HG03342 (cell line): ENCODE measurements around the gene ZNF667.

Experiments
- ATAC-seq: cut with Tn5 transposase; IDR thresholded peaks from one replicate; pipeline ENCODE4 v1.9.1; 2021; ENCODE audit warnings: mild to moderate bottlenecking, moderate library complexity; ENCODE audit not compliant: unreplicated experiment

The ZNF667 gene

DNA sequence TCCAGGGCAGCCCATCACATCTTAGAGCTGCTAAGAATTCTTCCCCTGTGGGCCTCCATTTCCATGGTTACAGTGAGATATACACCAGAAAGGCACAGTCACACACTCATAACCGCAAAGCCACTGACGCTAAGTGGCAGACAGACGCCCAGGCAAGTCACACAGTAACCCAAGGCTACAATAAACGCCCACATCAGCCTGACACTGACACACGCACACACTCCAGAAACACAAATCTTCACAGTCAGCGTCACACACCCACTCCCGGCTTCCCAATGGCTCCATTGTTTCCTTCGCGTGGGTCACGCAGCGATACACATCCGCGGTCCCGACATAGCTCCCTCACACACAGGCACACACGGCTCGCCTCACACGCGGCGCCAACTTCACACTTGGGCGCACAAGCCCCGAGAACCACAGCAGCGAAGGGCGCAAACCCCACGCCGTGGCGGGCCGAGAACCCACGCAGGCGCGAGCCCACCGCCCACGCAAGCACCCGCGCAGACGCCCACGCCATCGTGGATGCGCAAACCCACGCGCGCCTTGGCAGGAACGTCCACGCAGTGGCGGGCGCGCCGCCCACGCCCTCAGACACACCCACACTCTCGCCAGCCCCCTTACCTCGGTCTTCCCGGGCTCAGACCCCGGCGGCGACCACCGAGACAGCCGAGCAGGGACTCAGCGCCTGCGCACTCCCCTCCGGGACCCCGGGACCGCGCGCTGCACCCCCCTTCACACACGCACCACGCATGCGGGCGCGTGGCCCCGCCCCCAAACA lies at the start of gene ZNF667:
Gene ZNF667, minus strand, starts transcription at position 695 of the 778 bp plus-strand sequence. CDS start 14,975 bp downstream, outside the sequence.
- no peak for ATAC-seq

DNA sequence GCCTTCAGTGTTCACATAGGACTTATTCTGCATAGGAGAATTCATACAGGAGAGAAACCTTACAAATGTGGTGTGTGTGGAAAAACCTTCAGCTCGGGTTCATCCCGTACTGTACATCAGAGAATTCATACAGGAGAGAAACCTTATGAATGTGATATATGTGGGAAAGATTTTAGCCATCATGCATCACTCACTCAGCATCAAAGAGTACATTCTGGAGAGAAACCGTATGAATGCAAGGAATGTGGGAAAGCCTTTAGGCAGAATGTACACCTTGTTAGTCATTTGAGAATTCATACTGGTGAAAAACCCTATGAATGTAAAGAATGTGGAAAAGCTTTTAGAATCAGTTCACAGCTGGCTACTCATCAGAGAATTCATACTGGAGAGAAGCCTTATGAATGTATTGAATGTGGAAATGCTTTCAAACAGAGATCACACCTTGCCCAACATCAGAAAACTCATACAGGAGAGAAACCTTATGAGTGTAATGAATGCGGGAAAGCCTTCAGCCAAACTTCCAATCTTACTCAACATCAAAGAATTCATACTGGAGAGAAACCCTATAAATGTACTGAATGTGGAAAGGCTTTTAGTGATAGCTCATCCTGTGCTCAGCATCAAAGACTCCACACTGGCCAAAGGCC lies 48.2 kb upstream of the ZNF667 start:
- no peak for ATAC-seq

DNA sequence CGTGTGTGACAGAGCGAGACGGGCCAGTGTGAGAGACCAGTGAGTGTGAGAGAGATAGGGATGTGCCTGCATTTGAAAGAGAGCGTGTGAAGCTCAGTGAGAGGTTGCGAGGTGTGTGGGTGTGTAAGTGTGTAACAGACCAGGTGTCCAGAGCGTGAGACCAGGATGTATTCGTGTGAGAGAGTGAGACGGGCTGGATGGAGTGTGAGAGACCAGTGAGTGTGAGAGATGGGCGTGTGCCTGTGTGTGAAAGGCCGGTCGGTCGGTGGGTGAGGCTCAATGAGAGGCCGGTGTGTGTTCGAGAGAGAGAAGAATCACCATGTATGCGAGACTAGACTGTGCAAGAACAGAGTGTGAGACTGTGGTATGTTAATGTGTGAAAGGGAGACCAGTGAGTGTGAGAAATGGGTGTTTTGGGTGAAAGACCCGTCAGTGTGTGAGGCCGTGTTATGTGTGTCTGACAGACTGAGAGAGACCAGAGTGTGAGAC lies 31.2 kb upstream of the ZNF667 start:
- no peak for ATAC-seq

DNA sequence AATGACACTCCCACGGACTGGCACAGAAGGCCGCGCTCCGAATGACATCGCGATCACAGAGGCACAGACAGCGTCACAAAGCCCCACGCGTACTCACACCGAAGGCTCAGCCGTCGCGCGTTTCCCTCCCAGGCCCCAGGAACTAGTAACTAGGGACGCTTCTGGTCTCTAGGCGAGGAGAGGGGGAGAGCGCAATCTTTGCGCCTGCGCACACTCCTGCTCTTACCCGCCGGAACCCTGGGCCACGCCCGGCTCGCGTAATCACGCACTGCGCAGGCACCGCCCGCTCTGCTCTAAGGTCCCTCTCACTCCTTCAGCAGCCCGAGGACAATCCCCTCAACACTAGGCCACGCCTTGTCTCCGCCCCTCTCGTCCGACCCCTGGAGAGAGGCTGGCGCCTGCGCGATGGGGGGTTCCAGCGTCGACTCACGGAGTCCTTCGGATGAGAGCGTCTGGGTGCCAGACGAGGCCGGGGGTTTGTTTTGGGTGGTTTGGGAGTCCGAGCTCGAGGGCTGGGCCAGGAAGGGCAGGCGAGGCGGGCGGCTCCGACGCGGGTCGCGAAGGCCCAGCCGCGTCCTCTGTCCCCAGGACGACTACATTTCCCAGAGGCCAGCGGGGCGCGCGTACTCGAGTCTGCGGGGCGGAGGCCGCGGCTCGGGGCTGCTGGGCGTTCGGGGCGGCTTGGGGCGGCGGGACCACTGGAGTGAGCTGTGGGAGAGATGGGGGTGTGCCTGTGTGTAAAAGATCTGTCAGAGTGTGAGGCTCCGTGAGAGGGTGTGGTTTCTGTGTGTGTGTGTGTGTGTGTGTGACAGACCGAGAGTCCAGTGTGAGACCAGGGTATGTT lies 30.5 kb upstream of the ZNF667 start, which contains the start of gene ZNF471:
Gene ZNF471, plus strand, starts transcription at position 410 of the 844 bp plus-strand sequence. CDS start 3,717 bp downstream, outside the sequence.
- ATAC-seq: no peak

DNA sequence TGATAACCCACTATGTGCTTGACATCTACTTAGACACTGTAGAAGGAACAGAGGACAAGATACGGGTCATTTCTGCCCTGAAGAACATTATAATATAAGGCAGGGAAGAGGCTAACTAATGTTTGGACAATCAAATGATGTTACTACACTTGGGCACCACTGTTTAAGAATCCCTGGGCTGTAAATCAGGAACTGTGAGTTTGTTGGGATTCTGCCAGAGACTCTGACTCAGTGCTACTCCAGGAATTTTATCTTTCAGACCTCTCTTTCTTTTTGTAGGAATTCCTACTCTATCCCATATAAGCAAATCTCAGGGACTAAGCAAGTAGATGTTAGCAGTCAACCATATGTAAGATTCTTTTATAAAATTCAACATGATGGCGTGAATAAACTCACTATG lies 27.4 kb upstream of the ZNF667 start:
- no peak for ATAC-seq

DNA sequence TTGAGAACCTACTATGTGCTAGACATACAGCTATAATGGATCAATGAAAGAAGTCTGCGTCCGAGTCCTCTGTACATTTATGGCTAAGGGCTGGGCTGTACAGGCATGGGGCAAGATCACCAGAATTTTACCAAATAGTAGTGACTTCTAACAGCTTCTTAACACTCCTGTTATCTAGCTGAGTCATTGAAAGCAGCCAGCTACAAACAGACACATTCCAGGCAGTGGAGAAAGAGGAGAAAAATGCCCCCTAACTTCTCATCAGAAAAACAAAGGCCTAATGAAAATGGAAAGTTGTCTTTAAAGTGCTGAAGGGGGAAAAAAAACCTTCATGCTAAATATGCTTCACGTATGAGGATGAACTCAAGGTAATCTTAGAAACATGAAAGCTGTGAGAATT lies 14.3 kb upstream of the ZNF667 start:
- no peak for ATAC-seq

DNA sequence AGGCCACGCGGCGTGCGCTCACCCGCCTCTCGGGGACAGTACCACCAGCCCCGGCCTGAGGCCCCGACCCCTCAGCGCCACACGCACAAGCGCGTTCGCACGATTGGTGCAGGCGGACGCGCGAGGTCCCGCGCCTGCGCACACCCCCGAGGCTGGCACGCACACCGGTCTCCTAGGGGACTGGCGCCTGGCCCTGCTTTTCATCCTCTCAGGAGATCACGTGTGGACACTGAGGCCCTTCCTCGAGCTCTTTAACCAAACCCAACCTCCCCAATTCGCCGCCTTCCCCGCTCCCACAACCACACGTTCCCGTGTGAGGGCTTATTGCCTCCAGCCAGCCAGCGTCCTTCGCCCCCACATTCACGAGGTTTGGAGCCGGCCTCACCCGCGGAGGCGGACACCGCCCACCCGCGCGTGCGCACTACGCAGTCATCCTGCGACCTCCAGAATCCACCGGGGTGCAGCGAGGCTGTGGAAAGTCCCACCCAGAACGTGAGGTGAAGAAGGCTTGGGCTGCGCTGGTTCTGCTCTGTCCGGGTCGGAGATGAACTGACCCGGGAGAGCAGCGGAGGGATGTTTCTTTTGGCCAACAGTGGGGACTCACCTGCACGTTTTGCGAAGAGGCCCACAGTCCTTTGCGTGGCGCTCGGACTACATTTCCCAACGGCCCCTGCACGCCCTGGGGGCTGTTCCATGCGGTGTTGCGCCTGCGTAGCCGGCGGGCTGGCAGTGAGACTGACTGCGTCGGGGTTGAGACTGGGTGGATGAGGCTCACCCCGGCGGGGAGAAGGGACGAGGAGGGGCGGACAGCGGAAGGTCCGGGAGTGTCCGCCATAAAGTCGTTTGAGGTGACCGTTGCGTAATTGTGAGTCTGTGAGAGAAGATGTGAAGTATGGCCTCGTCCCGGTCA lies 539 bp upstream of the ZNF667 start:
- no peak for ATAC-seq

DNA sequence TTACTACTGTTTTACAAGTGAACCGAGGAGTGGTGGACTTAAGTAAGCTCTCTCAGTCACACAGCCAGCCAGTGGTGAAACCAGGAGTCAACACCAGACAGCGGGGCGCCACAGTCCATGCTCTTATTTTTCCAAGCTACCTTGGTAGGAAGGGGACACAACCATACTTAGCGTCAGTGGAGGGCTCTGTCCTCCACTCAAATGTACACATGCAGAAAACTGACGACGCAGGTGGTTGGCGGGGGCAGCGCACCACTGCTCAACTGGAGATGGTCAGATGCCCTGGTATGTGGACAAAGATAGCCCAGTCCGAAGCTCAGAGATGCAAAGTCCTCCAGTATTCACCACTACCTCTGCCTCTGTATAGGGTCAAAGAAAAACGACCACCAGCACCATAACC lies 1.1 kb downstream of the ZNF667 start:
- no peak for ATAC-seq

DNA sequence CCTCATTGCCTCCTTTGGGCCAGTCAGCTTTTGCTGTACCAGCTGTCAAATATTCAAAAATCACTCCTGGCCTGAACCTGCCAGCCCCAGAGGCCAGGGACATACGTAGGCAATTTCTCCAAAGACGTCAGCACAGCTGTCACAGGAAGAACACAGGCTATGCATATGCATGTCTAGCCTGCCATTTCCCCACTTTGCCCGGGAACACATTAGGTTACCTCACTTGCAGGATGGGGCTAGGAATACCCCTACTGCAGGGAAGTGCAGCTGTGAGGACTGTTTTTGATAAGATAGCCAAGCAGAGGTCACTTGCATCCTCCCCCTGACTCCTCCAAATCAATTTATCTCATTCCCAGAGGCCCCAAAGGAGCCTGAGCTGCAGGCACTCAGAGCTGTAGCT lies 2.8 kb downstream of the ZNF667 start:
- no peak for ATAC-seq

DNA sequence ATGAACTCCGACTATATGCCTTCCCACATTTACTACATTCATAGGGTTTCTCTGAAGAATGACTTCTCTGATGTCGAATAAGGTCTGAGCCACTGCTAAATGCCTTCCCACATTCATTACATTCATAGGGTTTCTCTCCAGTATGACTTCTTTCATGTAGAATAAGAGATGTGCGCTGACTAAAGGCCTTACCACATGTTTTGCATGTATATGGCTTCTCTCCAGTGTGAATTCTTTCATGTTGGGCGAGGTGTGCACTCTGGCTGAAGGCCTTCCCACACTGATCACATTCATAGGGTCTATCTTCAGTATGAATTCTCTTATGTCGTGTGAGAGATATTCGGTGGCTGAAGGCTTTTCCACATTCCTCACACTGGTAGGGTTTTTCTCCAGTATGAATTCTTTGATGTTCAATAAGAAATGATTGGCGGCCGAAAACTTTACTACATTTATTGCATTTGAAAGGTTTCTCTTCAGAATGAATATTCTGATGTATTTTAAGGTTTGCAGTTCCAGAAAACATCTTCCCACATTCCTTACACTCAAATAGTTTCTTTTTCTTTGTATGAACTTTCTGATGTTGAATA lies 35.8 kb downstream of the ZNF667 start:
- ATAC-seq: no peak

DNA sequence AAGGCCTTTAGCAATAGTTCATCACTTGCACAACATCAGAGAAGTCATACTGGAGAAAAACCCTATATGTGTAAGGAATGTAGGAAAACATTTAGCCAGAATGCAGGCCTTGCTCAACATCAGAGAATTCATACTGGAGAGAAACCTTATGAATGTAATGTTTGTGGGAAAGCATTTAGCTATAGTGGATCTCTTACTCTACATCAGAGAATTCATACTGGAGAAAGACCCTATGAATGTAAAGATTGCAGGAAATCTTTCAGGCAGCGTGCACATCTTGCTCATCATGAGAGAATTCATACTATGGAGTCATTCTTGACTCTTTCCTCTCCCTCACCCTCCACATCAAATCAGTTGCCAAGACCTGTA lies 53.2 kb downstream of the ZNF667 start:
- ATAC-seq: no peak

DNA sequence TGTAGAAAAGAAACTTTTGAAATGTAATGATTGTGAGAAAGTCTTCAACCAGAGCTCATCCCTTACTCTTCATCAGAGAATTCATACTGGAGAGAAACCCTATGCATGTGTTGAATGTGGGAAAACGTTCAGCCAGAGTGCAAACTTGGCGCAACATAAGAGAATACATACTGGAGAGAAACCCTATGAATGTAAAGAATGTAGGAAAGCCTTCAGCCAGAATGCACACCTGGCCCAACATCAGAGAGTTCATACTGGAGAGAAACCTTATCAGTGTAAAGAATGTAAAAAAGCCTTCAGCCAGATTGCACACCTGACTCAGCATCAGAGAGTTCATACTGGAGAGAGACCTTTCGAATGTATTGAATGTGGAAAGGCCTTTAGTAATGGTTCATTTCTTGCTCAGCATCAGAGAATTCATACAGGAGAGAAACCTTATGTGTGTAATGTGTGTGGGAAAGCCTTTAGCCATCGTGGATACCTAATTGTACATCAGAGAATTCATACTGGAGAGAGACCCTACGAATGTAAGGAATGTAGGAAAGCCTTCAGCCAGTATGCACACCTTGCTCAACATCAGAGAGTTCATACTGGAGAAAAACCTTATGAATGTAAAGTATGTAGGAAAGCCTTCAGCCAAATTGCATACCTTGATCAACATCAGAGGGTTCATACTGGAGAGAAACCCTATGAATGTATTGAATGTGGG lies 53.7 kb downstream of the ZNF667 start:
- ATAC-seq: no peak

DNA sequence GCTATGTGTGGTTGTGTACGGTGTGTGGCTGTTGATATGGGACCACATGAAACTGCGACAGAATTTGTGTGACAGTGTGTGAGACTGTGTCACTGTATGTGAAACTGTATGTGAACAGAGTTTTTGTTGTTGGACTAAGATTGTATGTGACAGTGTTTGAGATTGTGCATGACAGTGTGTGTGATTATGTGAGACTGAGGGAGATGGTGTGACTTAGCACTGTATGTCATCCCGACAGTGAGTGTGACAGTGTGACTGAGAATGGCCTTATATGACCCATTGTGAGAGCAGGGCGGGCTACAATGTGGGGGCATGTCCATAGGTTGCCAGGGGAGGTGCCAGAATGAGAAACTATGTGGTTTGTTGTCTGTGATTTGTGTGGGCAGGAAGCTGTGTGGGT lies 72.1 kb downstream of the ZNF667 start:
- no peak for ATAC-seq

DNA sequence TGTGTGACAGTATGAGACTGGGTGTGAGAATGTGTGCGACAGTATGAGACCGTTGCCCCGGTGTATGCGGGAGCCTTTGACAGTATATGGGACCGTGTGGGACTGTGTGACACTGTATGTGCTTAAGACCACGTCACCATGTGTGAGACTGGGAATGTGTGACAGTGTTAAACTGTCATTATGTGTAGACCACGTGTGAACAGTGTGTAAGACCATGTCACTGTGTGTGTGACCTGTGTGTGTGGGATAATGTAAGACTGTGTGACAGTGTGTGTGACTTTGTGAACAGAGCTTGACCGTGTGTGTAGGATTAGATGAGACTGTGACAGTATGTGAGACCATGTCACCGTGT lies 72.5 kb downstream of the ZNF667 start:
- no peak for ATAC-seq

DNA sequence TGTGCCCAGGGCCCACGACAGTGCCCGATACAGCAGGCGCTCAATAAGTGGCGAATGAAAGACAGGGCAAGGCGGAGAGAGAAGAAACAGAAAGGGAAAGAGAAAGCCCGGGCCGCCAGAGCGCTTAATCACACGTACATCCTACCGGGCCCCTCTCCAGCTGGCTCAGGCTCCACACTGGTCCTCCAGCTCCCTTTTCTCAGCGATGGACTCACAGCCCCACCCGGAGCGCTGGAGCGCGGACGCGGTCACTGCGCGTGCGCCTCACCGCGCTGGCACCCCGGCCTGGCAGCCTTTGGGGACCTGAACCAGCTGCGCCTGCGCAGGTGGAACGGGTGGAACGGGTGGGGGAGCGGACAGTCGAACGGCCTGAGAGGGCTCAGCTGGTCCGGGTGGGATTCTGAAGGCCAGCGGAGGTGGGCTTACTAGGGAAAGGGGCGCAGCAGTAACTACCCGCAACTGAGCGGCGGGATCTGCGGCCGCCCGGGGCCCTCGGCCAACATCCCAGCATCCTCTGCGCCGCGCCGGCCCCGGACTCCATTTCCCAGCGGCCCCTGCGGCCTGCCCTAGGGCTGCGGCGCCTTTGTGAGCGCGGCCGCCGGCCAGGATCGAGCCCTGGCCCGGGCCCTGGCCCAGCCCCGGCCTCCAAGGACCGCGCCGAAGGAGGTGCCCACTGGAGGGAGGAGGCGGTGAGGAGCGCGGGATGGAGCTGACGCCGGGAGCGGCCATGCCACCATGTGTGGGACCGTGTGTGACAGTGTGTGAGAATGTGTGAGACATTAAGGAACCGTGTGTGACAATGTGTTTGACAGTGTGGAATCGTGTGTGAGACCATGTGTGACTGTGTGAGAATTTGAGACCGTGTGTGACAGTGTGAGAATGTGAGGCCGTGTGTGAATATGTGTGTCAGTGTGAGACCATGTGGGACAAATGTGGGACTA lies 73.1 kb downstream of the ZNF667 start, which contains the start of gene ZNF583:
Gene ZNF583, plus strand, starts transcription at position 569 of the 941 bp plus-strand sequence. CDS start 2,783 bp downstream, outside the sequence.
- peak; percentile 87 for ATAC-seq

DNA sequence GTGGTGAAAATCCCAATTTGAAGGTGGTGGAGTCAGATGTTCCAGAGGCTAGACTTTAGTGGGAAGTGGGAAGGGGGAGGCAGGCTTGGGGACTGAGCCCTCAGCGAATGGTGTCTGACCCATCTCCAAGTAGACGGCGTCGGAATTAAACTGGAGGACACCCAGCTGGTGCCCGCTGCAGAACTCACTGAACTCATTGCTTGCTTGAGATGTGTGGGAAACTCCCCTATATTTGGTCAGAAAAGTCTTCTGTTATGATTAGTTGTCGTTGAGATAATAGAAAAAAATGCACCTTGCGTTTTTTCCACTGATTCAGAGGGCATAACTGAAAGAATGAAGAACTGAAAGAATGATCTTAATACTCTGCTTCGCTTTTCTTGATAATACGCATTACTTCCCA lies 73.9 kb downstream of the ZNF667 start:
- ATAC-seq: peak; percentile 7

DNA sequence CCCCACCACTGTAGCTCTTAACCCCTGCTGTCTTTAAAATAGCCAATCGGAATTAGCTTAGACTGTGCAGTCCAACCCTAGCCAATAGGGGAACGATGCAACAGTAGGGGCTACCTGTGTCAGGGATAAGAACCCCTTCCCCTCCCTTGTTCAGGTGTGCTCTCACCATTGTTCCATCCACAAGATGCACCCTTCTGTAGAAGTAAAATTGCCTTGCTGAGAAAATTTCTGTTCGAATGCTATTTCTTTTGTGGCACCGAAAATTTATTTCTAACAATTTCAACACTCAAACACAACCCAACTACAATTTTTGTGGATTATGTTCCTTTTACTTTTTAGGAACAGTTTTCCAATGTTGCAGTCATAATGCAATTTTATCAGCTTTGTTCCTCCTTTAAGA lies 76.7 kb downstream of the ZNF667 start:
- ATAC-seq: no peak

DNA sequence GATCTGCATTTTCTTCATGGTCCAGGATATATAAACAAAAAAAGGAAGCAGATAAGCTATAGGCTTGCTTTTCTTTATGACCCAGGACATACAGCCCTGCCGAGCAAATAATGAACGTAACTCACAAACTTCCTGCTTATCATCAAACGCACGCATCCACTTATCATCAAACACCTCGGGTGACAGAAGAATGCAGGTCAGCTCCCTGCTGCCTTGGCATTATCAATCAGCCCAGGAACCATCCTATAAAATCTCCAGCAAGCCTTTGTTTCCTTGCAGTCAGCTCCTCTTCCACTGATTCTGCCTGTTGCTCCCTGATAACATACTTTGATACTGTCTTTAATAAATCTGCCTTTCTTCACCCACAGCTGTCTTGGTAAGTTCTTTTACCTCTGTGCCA lies 78.3 kb downstream of the ZNF667 start:
- no peak for ATAC-seq
